CD8-positive, alpha-beta memory T cell (primary cell): ENCODE measurements around the gene MYO18A. TPM values are rescaled to one million over a fixed set of nuclear protein-coding genes. Genes with fewer than 3 reads are reported as not detected.

Experiments used
- CTCF ChIA-PET: fragments of 350-600 bp; sonication (Branson Sonifier 250); formaldehyde crosslinking; loops from one replicate; lab custom pipeline; 2021; ENCODE audit warnings: antibody characterized with exemption; lab: Charles Lee
- POLR2A ChIA-PET: fragments of 350-600 bp; sonication (Branson Sonifier 250); formaldehyde crosslinking; loops from one replicate; lab custom pipeline; 2021; ENCODE audit warnings: antibody characterized with exemption; lab: Charles Lee
- DNase-seq, 5 donors: peaks; one replicate each; pipeline versions ENCODE4 v3.0.0 to v3.0.0-alpha.2; 2020 to 2022; ENCODE audit warnings: mixed read lengths in 1 of 5
- H3K27ac ChIP-seq: one replicate; pipeline ENCODE4 v1.7.0; 2013; ENCODE audit warnings: low read depth, mild to moderate bottlenecking, low read length, moderate library complexity
- H3K27me3 ChIP-seq: 2 replicates; pipeline ENCODE4 v1.7.0; 2013; ENCODE audit warnings: low read length, mild to moderate bottlenecking; ENCODE audit not compliant: insufficient read depth, poor library complexity, severe bottlenecking
- H3K36me3 ChIP-seq: 2 replicates; pipeline ENCODE4 v1.7.0; 2013; ENCODE audit warnings: mild to moderate bottlenecking, low read length, moderate library complexity; ENCODE audit not compliant: insufficient read depth
- H3K4me1 ChIP-seq: 2 replicates; pipeline ENCODE4 v1.7.0; 2013; ENCODE audit warnings: mild to moderate bottlenecking, low read length, moderate library complexity; ENCODE audit not compliant: insufficient read depth
- H3K4me3 ChIP-seq: 2 replicates; pipeline ENCODE4 v1.7.0; 2013; ENCODE audit warnings: mild to moderate bottlenecking, low read length
- H3K9me3 ChIP-seq: 2 replicates; pipeline ENCODE4 v1.7.0; 2013; ENCODE audit warnings: mild to moderate bottlenecking, low read length
- H3K27ac Mint-ChIP-seq, 8 donors: one replicate each; pipeline ENCODE4 v1.8.0; 2020 to 2021; ENCODE audit warnings: mixed read lengths in 8 of 8, mild to moderate bottlenecking in 6 of 8, inconsistent platforms in 3 of 8, moderate library complexity in 3 of 8
- H3K27me3 Mint-ChIP-seq, 2 donors: one replicate each; pipeline ENCODE4 v1.8.0; 2020 to 2021; ENCODE audit warnings: mixed read lengths in 2 of 2, mild to moderate bottlenecking in 1 of 2, moderate library complexity in 1 of 2
- H3K36me3 Mint-ChIP-seq, 3 donors: one replicate each; pipeline ENCODE4 v1.8.0; 2020 to 2021; ENCODE audit warnings: mixed read lengths in 3 of 3, inconsistent platforms in 1 of 3, mild to moderate bottlenecking in 1 of 3
- H3K4me1 Mint-ChIP-seq, 3 donors: one replicate each; pipeline ENCODE4 v1.8.0; 2020 to 2021; ENCODE audit warnings: mixed read lengths in 3 of 3, inconsistent platforms in 1 of 3, mild to moderate bottlenecking in 1 of 3
- H3K4me3 Mint-ChIP-seq, 7 donors: one replicate each; pipeline ENCODE4 v1.8.0; 2020 to 2021; ENCODE audit warnings: mixed read lengths in 7 of 7, mild to moderate bottlenecking in 6 of 7, moderate library complexity in 4 of 7, inconsistent platforms in 2 of 7
- H3K9me3 Mint-ChIP-seq, 5 donors: one replicate each; pipeline ENCODE4 v1.8.0; 2020 to 2022; ENCODE audit warnings: mixed read lengths in 5 of 5, mild to moderate bottlenecking in 3 of 5, moderate library complexity in 2 of 5, inconsistent platforms in 1 of 5
- polyA plus RNA-seq: library from polyadenylated mRNA; unstranded; fragments of 300-500 nt; fragmentation: Illumina TruSeq; gene quantifications from one replicate; pipeline ENCODE4 v1.2.3, GENCODE V29; 2021
- total RNA-seq, 2 experiments: library from RNA; stranded (reverse); gene quantifications; one replicate each; pipeline ENCODE4 v1.2.3, GENCODE V29; 2021

MYO18A gene
- total and polyA plus RNA-seq, 3 experiments from 2014 or later = 34.0 to 39.7 (median 39.7) TPM

DNA sequence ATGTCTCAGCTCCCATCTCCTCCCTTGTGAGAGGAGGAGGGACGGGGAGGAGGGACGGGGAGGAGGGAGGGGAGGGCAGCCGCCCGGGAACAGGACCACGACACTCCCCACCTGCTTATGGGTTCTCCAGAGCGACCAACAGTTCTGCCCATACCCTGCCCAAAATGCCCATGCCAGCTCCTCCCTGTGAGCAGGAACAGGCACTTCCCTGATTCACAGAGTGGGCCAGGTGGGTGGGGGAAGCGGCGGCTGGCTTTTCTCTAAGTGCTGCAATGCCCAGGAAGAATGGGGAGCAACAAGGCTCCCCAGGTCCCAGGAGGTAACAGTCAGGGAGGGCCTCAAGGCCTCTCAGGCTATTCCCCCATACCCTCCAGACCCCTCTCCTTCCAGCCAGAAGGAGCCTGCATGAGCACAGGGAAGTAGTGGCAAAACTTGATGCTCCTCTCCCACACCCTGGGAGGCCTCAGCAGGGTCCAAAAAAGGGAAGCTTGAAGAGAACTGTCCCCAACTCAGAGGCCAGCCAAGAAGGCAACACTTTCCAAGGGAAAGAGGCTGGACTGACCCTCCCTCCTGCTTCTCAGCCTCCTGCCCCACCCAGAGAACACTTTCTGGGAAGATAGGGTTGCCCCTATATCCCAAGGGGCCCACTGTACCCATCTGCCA lies 53.8 kb downstream of the MYO18A start:
- ChIA-PET POLR2A (no interaction called here), CTCF (interaction anchor here (1.2 to 4.1 kb wide), 5 partner anchors 9 to 93 kb away, joined by 3 to 72 read pairs (median 36); partner anchors contain the start of gene MYO18A)
- Mint-ChIP-seq H3K27me3 (no peaks in the 10 kb centered on the region), H3K27ac (peak overlapping the region in 1 of 8 donors; percentile 92), H3K4me3 (no peak overlapping the region), H3K36me3 (peaks cover 0 to 45% (median 0%) of the 10 kb centered on the region in 3 donors), H3K4me1 (peaks cover 11 to 27% (median 14%) of the 10 kb centered on the region in 3 donors), H3K9me3 (no peaks in the 10 kb centered on the region)
- Histone ChIP-seq H3K4me1 (peaks cover 4% of the 10 kb centered on the region), H3K27ac (no peak overlapping the region), H3K9me3 (no peaks in the 10 kb centered on the region), H3K4me3 (no peak overlapping the region), H3K36me3 (peaks cover 12% of the 10 kb centered on the region), H3K27me3 (no peaks in the 10 kb centered on the region)
- no peak for DNase-seq

DNA sequence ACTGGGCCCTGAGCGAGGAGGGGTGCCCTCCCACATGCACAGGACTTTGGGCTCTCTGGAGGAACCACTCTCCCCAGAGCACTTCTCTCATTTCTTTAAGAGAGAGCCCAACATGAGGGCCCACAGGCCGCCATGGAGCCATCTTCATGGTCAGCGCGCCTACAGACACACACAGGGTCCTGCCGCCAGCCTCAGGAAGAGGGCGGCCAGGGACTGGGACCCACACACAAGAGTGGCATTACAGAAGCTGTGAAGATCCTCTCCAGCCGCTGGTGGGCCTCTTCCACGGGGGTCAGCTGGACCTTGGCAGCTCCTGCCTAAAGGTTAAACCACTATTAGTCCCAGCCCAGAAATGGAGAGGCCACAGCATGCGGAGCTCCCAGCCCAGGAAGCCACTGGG lies 54.5 kb downstream of the MYO18A start:
- Mint-ChIP-seq H3K36me3 (peaks cover 0 to 45% (median 0%) of the 10 kb centered on the region in 3 donors), H3K27ac (peak overlapping the region in 3 of 8 donors; percentile 11 to 94 (median 71)), H3K4me1 (peaks cover 7 to 19% (median 8%) of the 10 kb centered on the region in 3 donors), H3K4me3 (no peak overlapping the region), H3K27me3 (no peaks in the 10 kb centered on the region), H3K9me3 (no peaks in the 10 kb centered on the region)
- Histone ChIP-seq H3K36me3 (peaks cover 20% of the 10 kb centered on the region), H3K27ac (no peak overlapping the region), H3K27me3 (no peaks in the 10 kb centered on the region), H3K9me3 (no peaks in the 10 kb centered on the region), H3K4me1 (no peaks in the 10 kb centered on the region), H3K4me3 (no peak overlapping the region)
- DNase-seq = no peak
- CTCF ChIA-PET = interaction anchor here (1.0 to 4.1 kb wide), 8 partner anchors 9 to 170 kb away, joined by 3 to 72 read pairs (median 5); partner anchors contain the start of gene MYO18A
- POLR2A ChIA-PET = interaction anchor here (0.5 kb wide), 1 partner anchor 165 kb away, joined by 5 read pairs; no protein-coding TSS in a partner anchor

DNA sequence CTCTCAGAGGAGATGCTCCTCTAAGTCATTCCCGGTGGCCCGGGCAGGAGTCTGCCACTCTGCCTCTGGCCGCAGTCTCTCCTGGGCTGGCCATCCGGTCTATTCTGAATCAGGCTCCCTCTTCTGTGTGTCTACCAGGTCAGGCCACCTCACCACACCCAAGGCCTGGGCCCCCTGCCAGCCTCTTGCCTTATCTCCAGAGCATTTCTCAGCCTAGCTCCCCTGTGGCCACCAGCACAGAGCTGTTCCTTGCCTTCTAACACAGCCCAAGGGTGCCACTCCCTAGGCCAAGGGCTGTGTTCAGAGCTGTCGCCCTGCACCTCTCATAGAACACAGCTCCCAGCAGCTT lies 55.3 kb downstream of the MYO18A start:
- no peak overlapping the region for H3K4me3 ChIP-seq
- POLR2A ChIA-PET = interaction anchor here (0.7 to 1.3 kb wide), 3 partner anchors 13 to 370 kb away, joined by 3 to 4 read pairs (median 3); no protein-coding TSS in a partner anchor
- no peak overlapping the region for H3K27ac ChIP-seq
- no peaks in the 10 kb centered on the region for H3K27me3 ChIP-seq
- H3K27me3 Mint-ChIP-seq = no peaks in the 10 kb centered on the region
- no peaks in the 10 kb centered on the region for H3K9me3 Mint-ChIP-seq
- no peaks in the 10 kb centered on the region for H3K4me1 ChIP-seq
- DNase-seq = no peak
- CTCF ChIA-PET = interaction anchor here (0.8 to 4.1 kb wide), 25 partner anchors 9 to 554 kb away, joined by 3 to 72 read pairs (median 5); partner anchors contain the start of genes MYO18A, PIGS and TLCD1
- no peaks in the 10 kb centered on the region for H3K9me3 ChIP-seq
- H3K36me3 Mint-ChIP-seq = peaks cover 0 to 51% (median 0%) of the 10 kb centered on the region in 3 donors
- H3K36me3 ChIP-seq = peaks cover 26% of the 10 kb centered on the region
- peak overlapping the region in 5 of 8 donors; percentile 47 to 86 (median 57) for H3K27ac Mint-ChIP-seq
- no peak overlapping the region for H3K4me3 Mint-ChIP-seq
- peaks cover 7 to 17% (median 8%) of the 10 kb centered on the region in 3 donors for H3K4me1 Mint-ChIP-seq

GRCh38 chr17:29124135-29124924 lies 55.9 kb downstream of the MYO18A start:
- Histone ChIP-seq H3K4me1 (no peaks in the 10 kb centered on the region), H3K4me3 (no peak overlapping the region), H3K27me3 (no peaks in the 10 kb centered on the region), H3K27ac (no peak overlapping the region), H3K36me3 (peaks cover 26% of the 10 kb centered on the region), H3K9me3 (no peaks in the 10 kb centered on the region)
- Mint-ChIP-seq H3K9me3 (no peaks in the 10 kb centered on the region), H3K36me3 (peaks cover 0 to 49% (median 0%) of the 10 kb centered on the region in 3 donors), H3K4me3 (no peak overlapping the region), H3K27me3 (no peaks in the 10 kb centered on the region), H3K27ac (peak overlapping the region in 2 of 8 donors; percentile 46 to 50), H3K4me1 (peaks cover 7 to 17% (median 8%) of the 10 kb centered on the region in 3 donors)
- ChIA-PET CTCF (interaction anchor here (0.8 to 4.1 kb wide), 34 partner anchors 9 to 553 kb away, joined by 3 to 72 read pairs (median 5); partner anchors contain the start of genes MYO18A, PIGS and TLCD1), POLR2A (interaction anchor here (0.7 to 1.3 kb wide), 5 partner anchors 12 to 370 kb away, joined by 3 to 5 read pairs (median 4); no protein-coding TSS in a partner anchor)
- DNase-seq = peak in 3 of 5 donors; percentile 35 to 66 (median 44)

GRCh38 chr17:29123111-29123510 lies 57.1 kb downstream of the MYO18A start:
- Mint-ChIP-seq H3K27me3 (no peaks in the 10 kb centered on the region), H3K4me3 (no peak overlapping the region), H3K27ac (peak overlapping the region in 2 of 8 donors; percentile 54 to 60), H3K9me3 (no peaks in the 10 kb centered on the region), H3K4me1 (peaks cover 5 to 12% (median 7%) of the 10 kb centered on the region in 3 donors), H3K36me3 (peaks cover 0 to 50% (median 3%) of the 10 kb centered on the region in 3 donors)
- H3K27ac ChIP-seq = no peak overlapping the region
- no peaks in the 10 kb centered on the region for H3K4me1 ChIP-seq
- H3K36me3 ChIP-seq = peaks cover 36% of the 10 kb centered on the region
- ChIA-PET POLR2A (no interaction called here), CTCF (interaction anchor here (0.9 to 4.1 kb wide), 10 partner anchors 10 to 246 kb away, joined by 3 to 72 read pairs (median 10); partner anchors contain the start of gene MYO18A)
- no peaks in the 10 kb centered on the region for H3K27me3 ChIP-seq
- H3K4me3 ChIP-seq = no peak overlapping the region
- DNase-seq = no peak
- no peaks in the 10 kb centered on the region for H3K9me3 ChIP-seq

- H3K4me1 Mint-ChIP-seq = peaks cover 9 to 21% (median 11%) of the 10 kb centered on the region in 3 donors
- CTCF ChIA-PET = interaction anchor here (1.0 to 7.6 kb wide), 2 partner anchors 12 to 158 kb away, joined by 4 to 136 read pairs; no protein-coding TSS in a partner anchor
- Histone ChIP-seq H3K27ac (no peak overlapping the region), H3K4me3 (no peak overlapping the region), H3K9me3 (no peaks in the 10 kb centered on the region), H3K36me3 (peaks cover 37% of the 10 kb centered on the region), H3K4me1 (no peaks in the 10 kb centered on the region), H3K27me3 (no peaks in the 10 kb centered on the region)
- H3K4me3 Mint-ChIP-seq = no peak overlapping the region
- POLR2A ChIA-PET = no interaction called here
- H3K27me3 Mint-ChIP-seq = no peaks in the 10 kb centered on the region
- H3K36me3 Mint-ChIP-seq = peaks cover 0 to 52% (median 3%) of the 10 kb centered on the region in 3 donors
- DNase-seq = no peak
- H3K9me3 Mint-ChIP-seq = no peaks in the 10 kb centered on the region
- peak overlapping the region in 2 of 8 donors; percentile 43 to 61 for H3K27ac Mint-ChIP-seq
Measured at GRCh38 chr17:29121442-29121841, 58.8 kb downstream of the MYO18A start.

DNA sequence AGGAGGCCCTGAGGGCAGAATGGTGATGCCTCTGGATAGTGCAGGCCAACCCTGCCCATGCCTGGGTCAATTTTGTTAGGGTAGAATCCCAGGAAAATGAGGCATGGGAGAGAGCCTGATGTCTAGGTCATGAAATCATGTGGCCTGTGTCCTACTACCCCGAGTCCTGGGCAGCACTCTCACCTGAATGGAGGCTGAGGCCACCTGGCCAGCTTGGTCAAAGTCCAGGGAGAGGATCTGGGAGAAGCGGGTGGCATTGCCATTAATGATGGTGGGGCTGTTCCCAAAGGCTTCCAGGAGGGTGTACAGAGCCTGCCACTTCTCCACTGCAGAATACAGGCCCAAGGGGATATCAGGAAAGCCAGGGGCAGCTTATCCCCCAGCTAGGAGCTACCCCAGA lies 59.8 kb downstream of the MYO18A start:
- CTCF ChIA-PET = interaction anchor here (2.5 to 7.6 kb wide), 2 partner anchors 60 to 157 kb away, joined by 7 to 136 read pairs; partner anchors contain the start of gene MYO18A
- no peaks in the 10 kb centered on the region for H3K4me1 ChIP-seq
- Mint-ChIP-seq H3K27ac (no peak overlapping the region), H3K27me3 (no peaks in the 10 kb centered on the region), H3K4me1 (peaks cover 9 to 21% (median 11%) of the 10 kb centered on the region in 3 donors), H3K4me3 (no peak overlapping the region), H3K36me3 (peaks cover 0 to 57% (median 3%) of the 10 kb centered on the region in 3 donors), H3K9me3 (no peaks in the 10 kb centered on the region)
- H3K36me3 ChIP-seq = peaks cover 42% of the 10 kb centered on the region
- POLR2A ChIA-PET = no interaction called here
- H3K4me3 ChIP-seq = no peak overlapping the region
- H3K27me3 ChIP-seq = no peaks in the 10 kb centered on the region
- no peaks in the 10 kb centered on the region for H3K9me3 ChIP-seq
- no peak overlapping the region for H3K27ac ChIP-seq
- DNase-seq = no peak
